Dermis microvascular lymphatic vessel endothelial cell (primary cell): ENCODE data around the gene AFF3. TPM values are rescaled to one million over a fixed set of nuclear protein-coding genes. Genes with fewer than 3 reads are reported as not detected.
"Not testable (repeated sequence)": the region's sequence is repeated elsewhere in the genome, so short reads cannot be mapped to it uniquely, and the experiment has no call there.

ENCODE experiments used
- DNase-seq, 2 donors: peaks; one replicate each; pipeline versions ENCODE4 v3.0.0 to v3.0.0-alpha.2; 2010; ENCODE audit warnings: low read depth in 2 of 2
- total RNA-seq: library from RNA; depleted of rRNA; stranded (reverse); fragments of >200 nt; gene quantifications from 2 replicates; pipeline ENCODE4 v1.2.1, GENCODE V29; 2014

Gene AFF3
- total RNA-seq, 1 donor from 2014 or later: under 0.01 TPM

DNA sequence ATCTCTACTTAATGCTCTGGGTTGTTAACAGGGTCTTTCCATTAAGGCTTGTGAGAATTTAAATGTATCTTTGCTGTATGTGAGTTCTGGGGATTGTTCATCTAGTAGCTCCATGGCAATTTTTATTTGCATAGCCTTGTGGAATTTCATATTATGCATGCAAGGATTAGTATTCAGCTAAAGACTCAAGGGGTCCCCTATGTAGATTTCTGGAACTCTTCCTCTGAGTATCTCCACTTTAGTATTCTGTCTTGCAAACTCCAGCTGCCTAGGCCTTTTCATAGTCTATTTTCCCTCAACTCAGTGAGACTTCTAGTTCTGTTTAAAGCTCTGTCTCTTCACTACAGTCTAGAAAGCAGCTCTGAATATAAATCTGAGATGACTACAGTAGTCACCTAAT lies 348.0 kb downstream of the AFF3 start:
- no peak for DNase-seq

DNA sequence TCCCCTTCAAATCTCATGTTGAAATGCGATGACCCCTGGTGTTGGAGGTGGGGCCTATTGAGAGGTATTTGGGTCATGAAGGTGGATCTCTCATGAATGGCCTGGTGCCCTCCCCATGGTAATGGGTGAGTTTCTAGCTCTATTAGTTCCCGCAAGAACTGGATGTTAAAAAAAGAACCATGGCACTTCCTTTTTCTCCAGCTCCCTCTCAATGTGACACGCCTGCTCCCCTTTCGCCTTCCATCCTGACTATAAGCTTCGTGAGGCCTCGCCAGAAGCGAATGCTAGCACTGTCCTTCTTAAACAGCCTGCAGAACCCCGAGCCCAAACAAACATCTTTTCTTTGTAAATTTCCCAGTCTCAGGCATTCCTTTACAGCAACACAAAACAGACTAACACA lies 349.4 kb downstream of the AFF3 start:
- no peak for DNase-seq

DNA sequence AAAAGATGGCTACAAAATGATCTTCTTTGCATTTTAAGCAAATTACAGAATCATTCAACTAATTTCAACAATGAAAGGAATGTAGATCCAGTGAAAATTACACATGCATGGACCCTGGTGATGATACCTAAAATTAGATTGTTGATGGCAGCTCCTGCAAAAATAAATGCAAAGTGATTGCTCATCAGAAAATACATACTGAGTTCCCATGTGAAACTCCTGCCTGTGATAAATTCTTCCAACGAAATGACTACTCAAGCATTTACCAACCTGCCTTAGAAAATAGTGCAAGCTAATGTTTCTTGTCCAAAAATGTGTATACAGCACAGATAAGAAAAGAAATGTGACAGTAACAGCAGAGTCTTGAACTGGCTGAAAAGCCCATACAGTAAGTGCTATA lies 352.5 kb downstream of the AFF3 start:
- no peak for DNase-seq

DNA sequence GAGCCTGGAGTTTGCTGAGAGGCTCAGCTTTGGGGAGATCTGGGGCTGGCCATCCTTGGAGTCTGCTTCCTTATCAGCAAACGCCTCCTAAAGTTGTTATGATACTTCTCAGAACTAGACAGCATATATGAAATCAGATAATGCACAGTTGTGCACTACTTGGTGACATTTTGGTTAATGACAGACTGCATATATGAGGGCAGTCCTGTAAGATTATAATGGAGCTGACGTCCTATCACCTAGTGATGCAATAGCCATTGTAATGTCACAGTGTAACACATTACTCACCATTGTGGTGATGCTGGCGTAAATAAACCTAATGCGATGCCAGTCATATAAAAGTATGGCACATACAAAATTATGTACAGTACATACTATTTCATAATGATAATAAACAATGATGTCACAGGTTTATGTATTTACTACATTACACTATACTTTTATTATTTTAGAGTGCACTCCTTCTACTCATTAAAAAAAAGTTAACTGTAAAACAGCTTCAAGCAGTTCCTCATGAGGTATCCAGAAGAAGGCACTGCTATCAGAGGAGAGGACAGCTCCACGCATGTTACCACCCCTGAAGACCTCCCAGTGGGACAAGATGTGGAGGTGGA lies 354.5 kb downstream of the AFF3 start:
- no peak for DNase-seq

DNA sequence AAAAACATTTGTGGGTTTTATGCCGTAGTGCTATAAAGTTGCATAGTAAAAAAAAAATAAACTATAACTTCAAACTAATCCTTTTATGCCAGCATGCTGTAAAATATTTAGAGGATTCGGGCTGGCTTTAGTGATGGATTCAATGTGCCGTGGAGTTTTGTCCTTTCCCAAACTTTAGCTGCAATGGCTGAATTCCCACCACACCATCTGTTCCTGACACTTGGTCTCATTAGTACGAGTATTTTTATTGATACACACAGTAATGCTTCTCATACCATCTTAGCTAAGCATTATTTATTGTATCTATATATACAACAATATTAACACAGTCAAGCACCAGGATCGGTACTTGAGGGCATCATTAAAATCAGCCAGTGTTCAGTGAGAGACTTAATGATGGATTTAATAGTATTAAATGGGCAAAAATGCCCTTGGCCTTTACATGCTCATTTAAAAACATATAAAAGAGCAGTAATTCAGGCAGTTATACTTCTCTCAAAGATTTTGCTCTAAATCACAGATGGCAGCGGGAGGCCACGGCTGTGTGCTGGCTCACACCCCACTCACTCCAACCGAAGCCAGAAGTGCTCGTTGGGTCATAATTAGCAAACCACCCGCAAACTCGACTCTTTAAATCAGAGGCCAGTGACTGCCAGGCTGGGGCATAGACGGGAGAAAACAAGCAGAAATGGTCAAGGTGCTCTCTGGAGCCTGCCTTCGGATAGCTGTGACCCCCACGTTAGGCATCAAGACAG lies 355.6 kb downstream of the AFF3 start:
- DNase-seq: no peak

DNA sequence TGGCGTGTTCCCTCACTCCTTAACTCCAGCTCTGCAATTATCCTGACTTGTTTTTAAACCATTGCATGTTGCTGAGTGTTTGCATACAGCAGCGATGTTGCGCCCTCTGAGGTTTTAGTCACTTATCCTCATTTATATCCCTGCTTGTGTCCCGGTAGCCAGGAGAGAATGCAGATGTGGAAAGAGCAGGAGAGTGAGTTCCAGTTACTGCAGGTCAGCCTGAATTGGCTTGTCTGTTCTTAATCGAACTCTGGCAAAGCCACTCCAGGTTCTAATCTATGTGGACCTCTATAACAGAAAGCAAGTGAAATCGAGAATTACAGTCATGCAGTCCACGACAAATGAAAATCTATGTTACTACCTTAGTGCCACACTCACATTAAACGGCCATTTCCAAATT lies 357.4 kb downstream of the AFF3 start:
- DNase-seq: no peak

DNA sequence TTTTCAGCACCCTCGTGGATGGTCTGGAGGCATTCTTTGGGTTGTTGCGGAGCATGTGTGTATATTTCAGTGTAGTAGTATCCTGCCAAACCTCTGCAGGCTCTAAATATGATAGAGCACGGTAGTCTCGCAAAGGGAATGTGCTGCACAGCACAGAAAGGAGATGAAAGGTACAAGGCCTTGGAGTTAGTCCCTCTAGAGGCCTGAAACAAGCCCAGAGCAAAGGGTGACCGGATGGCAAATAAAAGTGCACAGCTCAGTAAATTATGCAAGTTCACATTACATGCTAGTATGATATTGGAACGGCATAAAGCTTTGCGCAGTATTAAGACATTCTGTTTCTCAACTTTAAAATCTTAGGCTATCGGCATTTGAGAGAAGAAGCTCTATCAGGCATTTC lies 358.1 kb downstream of the AFF3 start:
- no peak for DNase-seq

DNA sequence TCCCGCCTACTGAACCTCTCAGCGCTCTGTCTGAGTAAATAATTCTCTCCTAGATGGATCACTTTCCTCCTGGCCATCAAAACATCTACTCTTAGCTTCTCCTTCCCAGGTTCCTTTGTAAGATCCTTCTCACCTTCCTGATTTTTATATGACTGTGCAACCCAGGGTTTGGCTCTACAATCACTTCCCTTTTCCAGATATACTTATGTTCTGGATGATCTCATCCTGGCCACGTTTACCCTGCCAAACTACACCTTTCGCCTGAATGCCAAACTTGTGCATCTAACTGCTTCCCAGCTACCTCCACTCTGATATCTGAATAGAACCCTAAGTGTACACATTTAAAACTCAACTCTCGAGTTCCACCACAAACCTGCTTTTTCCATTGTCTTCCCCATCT lies 362.1 kb downstream of the AFF3 start:
- no peak for DNase-seq

DNA sequence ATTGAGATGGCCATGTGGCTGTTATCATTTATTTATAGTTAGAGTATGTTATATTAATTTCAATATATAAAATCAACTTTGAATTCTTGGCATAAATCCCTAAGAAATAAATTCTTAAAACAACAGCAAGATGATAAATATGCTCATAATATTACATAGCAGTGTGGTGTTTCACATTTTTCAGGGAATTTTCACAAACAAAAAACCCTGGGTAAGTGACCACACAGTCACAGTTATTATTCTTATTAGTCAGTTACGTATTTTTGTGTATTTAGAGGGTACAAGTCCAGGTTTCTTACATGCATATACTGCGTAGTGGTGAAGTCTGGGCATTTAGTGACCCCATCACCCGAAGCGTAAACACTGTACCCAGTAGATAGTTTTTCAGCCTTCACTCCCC lies 363.1 kb downstream of the AFF3 start:
- DNase-seq: no peak

DNA sequence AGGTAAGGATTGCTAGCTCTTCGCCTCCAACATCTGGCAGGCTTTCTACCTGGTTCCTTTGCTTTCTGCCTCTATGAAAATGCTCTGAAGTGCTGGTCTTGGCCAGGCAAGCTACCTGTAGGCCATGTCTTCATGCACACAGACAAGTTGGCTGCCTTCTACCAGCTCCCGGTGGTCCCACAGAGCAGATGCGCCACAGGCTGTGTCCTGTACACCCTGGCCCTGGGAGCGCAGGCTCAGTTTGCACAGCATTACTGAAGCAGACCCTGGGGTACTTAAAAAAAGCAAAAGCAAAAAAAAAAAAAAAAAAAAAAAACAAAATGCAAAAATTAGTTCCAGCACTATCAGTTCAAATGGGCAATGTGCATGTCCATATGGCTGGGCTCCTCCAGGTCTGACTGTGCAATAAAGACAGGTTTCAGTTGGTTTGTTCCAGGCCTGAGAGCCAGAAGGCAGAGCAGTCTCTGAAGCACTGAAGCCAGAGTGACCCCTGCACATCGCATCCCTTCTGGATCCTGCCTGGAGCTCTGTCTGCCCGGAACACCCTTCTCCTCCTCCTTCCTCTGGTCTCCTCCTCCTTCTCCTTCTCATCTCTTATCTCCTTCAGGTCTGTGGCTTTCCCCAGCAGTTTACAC lies 364.6 kb downstream of the AFF3 start:
- no peak for DNase-seq

DNA sequence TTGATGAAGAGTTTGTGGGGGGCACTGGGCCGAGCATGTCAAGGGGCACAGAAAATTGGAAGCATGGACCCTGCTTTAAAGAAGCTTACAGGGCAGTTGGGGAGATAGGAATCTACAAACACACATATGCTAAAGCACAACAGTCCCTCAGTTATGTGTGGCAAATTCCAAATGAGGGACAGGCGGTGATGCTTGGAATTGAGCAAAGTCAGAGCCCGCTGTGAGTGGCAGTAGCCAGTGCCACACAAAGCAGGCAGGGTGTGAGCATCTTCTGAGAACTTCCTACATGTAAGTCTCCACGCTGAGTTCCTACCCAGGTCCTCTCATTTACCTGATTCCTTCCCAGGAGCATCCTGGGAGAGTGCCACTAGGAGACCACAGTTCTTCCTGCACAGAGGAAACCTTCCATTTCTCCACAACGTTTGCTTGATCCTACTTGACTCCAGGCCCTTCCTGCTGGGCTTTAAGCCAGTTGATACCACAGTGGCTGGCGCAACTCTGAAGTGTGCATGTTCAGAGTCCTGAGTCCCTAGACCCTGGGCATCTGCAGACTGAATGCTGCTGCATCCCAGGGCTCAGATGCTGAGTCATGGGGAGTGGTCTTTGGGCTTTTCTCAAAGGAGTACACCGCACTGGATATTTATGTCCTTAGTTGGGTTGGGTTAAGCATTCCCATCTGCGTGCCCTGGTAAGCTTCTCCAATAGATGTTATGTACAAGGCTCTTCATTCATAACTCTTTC lies 365.3 kb downstream of the AFF3 start:
- DNase-seq: no peak

DNA sequence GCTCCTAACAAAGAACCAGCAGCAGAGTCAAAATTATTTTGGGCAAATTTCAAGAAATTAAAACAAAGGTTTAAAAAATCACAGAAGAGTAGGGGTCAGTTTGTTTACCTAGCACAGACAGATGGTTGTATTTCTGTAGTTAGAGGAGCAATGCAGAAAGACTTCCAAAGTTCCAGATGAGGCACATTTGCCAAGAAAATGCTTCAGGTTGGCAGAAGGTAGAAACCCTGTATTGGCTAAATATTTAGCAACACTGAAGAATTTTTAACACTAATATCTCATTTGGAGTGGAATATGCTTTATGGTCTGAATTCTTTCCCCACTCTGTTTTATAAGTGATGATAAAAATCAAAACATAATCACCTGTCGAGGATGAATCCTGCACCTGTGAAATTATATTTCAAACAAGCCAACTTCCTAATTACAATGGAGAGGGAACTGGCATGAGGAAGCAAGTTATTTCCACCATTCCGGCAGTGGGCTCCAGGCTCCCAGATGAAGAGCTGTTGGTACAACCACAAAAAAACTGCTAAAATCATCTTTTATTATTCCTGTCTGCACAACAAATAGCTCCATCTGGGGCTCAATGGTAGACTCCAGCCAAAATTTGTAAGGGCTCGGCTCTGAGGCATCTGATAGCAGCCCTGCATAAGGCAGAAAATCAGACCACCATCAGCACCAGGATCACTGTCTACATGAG lies 366.0 kb downstream of the AFF3 start:
- DNase-seq: no peak

DNA sequence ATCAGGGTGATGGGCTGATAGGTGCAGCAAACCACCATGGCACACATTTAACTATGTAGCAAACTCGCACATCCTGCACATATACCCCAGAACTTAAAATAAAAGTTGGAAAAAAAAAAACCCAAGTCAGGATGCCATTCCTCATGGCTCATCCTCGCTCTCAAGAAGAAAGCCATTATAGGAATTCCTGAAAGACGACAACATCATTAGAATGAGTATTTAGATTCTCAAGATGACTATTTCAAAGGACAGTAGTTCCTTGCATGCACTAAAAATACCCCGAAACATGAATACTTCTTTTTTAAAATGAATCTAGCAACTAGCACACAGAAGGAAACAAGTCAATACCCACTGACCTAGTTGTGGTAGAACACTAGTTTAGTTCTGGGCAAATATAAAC lies 366.8 kb downstream of the AFF3 start:
- no peak for DNase-seq

DNA sequence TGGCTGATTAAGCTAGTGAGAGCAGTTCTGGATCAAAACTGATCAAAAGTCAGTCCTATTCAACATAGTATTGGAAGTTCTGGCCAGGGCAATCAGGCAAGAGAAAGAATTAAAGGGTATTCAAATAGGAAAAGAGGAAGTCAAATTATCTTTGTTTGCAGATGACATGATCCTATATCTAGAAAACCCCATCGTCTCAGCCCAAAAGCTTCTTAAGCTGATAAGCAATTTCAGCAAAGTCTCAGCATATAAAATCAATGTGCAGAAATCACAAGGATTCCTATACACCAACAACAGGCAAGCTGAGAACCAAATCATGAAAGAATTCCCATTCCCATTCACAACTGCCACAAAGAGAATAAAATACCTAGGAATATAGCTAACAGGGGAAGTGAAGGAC lies 368.7 kb downstream of the AFF3 start:
- not testable (repeated sequence) for DNase-seq

DNA sequence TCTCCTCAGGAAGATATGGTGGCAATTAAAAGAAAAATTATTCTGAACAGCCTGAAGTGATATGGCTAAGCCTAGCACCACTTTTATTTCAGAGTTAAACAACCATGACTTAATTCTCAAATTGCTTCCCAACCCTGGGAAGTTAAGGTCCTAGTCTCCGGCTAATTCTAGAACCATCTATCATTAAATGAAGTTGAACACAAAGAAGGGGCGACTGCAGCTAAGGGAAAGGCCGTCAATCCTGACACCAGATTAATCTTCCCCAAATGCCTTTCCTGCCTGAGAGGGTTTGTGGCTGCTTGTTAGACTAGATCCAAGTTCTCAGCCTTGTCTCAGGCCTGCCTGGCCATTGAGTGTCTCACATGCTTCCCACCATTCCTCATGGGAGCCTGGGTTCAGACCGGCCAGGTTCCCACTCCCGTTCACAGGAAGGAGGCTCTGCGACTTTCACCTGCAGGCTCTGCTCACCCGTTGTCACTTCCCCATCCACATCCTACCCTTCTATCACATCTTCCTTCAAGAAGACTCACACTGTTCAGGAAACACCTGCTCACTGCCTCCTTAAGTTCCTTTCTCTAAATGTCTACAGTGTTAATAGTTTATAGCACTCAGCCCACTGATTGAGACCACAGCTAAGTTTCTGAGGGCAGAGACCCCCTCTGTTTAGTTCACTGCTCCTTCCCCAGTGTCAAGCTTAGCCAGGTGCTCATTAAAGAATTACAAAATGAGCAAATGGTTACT lies 369.6 kb downstream of the AFF3 start:
- DNase-seq: no peak

DNA sequence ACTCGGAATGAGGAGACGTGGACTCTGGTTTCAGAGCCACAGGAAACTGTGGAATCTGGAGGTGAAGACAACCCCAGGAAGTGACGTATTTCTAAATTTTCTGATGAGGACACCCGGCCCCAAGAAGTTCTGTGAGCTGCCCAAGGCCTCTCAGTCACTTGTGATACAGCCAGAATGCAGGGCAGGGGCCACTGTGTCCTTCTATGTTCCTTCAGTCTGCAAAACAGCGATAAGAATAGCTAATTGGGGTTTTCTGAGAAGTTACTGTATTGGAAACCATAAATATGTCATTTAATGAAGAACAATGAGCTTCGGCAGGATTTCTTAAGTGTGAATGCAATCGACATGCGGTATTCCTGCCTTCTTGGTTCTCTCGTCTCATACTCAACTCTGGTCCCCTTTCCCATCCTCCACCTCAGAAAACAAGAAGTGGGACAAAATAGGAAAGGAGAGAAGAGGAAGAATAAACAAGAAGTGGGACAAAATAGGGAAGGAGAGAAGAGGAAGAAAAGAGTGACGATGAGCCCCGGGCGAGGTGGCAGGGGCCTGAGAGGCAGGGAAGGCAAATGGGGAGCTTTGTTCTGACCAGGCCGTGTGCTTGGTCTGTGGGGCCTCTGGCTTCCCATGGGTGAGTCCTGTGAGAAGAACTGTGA lies 370.6 kb downstream of the AFF3 start:
- DNase-seq: no peak

DNA sequence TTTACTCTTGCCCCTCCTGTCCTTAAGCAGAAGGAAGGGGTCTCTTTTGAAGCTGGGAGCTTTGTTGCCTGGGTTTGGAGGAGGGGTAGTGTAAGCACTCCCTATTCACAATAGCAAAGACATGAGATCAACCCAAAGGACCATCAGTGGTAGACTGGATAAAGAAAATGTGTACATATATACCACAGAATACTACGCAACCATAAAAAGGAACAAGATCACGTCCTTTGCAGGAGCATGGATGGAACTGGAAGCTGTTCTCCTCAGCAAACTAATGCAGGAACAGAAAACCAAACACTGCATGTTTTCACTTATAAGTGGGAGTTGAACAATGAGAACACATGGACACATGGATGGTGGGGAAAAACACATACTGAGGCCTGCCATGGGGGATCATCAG lies 371.5 kb downstream of the AFF3 start:
- no peak for DNase-seq

DNA sequence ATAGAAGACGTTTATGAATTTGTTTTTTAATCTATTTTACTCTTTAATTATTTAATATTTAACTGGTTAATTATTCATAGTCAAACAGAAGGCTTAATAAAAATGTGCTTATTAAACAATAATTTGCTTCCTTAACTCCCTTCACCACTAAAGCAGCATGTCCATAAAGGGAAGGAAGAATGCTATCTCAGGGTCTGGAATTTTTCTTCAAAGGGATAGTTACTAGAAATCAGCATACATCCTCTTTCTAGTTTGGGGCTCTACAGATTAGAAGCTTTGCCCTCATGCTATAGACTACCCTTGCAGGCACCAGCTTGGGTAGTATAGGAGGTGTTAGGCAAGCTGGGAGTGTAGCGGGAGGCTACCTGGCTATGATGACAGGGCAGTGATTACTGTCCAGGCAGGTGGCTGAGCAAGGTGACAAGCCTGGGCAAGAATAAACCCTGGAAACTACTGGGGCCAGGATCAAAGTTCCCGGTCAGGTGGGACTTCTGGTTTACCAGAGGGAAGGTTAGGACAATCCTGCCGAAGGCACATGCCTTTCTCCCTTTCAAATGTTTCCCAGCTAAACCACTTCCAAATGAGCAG lies 376.6 kb downstream of the AFF3 start:
- DNase-seq: no peak

DNA sequence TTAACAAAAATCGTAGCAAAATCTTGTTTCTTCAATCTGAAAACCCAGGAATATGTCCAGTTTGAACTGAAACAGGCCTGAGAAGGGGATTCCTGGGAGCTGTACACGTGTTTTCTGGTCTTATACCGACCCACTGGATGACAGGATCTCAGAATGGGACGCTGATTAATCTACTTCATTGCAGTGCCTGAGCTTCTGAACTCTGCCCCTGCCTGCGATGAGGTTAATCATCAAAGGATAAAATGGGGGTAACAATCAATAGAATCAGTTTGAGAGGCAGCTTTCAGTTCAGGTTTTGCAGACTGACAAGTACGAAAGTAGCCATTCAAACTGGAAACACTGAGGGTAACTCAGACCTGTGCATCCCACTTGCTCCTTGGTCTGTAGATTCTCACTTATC lies 378.6 kb downstream of the AFF3 start:
- DNase-seq: no peak

DNA sequence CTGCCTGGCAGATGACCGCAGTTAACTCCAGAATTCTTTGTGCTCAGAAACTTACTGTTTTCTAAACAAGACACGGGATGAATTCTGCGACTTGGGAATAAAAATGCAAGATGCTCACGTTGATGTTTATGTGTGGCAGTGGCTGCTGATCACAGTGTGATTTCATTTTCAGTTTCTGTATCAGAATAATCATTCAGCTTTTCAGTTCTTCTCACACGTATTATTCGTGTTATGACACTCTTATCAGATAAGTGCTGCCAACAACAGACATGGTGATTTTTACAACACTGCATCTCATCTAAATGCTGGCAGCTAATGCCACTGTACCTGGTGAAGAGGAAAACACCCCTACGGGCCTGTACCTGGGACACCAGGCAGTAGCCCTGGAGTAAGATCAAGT lies 379.7 kb downstream of the AFF3 start:
- no peak for DNase-seq
